ENCODE data around the gene OPRL1.
"Not testable (repeated sequence)": the region's sequence is repeated elsewhere in the genome, so short reads cannot be mapped to it uniquely, and the experiment has no call there.

DNA sequence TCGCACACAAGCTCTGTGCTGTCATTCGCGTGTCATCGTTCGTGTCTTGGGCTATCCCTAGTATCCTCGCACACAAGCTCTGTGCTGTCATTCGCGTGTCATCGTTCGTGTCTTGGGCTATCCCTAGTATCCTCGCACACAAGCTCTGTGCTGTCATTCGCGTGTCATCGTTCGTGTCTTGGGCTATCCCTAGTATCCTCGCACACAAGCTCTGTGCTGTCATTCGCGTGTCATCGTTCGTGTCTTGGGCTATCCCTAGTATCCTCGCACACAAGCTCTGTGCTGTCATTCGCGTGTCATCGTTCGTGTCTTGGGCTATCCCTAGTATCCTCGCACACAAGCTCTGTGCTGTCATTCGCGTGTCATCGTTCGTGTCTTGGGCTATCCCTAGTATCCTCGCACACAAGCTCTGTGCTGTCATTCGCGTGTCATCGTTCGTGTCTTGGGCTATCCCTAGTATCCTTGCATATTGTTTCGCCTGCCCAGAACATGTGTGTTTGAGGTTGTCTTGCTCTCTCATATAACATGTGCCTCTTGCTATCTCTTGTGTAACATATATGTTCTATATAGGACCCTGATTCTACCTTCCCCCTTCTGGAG, 7.4 kb downstream of the OPRL1 start:
- not testable (repeated sequence) for TF ChIP-seq POLR2A, EP300 (IDR thresholded peaks at IDR 0.05)
- TF ChIP-seq, protein P1, sequence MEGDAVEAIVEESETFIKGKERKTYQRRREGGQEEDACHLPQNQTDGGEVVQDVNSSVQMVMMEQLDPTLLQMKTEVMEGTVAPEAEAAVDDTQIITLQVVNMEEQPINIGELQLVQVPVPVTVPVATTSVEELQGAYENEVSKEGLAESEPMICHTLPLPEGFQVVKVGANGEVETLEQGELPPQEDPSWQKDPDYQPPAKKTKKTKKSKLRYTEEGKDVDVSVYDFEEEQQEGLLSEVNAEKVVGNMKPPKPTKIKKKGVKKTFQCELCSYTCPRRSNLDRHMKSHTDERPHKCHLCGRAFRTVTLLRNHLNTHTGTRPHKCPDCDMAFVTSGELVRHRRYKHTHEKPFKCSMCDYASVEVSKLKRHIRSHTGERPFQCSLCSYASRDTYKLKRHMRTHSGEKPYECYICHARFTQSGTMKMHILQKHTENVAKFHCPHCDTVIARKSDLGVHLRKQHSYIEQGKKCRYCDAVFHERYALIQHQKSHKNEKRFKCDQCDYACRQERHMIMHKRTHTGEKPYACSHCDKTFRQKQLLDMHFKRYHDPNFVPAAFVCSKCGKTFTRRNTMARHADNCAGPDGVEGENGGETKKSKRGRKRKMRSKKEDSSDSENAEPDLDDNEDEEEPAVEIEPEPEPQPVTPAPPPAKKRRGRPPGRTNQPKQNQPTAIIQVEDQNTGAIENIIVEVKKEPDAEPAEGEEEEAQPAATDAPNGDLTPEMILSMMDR (IDR thresholded peaks at IDR 0.05): not testable (repeated sequence)

Data from suprapubic skin (tissue), 3 donors.